NCI-H2196 treated with DMSO at 0.1 percent for 48 hours (cell line): ENCODE measurements around the gene HDAC4.

Source experiments
- DNase-seq: peaks from one replicate; lab custom pipeline; 2025; ENCODE audit not compliant: unreplicated experiment; lab: John Stamatoyannopoulos, UW

Gene HDAC4

DNA sequence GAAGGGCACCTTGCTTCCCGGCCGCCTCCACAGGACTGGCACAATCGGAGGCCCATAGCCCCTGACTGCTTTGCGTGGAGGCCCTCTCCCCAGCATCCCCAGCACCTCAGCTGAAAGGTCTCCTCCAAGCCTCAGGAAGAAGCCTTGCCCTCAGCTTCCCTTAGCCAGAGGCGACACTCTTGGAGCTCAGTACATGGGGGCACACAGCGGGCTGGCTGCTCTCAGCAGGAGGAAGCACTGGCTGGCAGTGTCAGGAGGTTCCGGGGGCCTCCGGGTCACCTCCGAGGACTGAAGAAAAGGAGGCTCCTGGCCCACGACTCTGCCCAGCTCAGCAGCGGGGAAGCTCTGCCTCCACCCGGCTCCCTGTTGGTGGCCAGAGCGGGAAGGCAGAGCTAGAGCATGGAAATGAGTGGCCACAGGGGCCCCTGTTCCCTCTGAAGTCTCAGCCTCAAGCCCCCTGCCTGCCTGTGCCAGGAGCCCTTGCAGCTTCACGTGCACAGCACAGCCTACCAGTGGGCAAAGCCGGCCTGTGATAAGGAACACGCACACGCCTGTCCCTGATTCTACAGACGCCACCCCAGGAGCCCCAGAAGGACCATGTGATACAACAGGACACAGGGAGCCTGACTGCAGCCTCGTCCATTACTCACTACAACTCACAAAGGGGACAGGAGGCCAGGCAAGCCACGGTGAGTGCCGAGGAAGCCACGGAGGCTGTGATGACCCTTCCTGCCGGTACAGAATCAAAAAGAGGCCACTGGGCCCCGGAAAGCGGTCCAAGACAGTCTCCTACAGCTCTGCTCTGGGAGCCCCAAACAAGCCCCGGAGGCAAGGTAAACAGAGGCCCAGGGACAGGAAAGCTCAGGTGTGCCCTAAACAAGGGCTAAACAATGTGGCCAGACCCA, 15.5 kb downstream of the HDAC4 start:
- DNase-seq = no peak

DNA sequence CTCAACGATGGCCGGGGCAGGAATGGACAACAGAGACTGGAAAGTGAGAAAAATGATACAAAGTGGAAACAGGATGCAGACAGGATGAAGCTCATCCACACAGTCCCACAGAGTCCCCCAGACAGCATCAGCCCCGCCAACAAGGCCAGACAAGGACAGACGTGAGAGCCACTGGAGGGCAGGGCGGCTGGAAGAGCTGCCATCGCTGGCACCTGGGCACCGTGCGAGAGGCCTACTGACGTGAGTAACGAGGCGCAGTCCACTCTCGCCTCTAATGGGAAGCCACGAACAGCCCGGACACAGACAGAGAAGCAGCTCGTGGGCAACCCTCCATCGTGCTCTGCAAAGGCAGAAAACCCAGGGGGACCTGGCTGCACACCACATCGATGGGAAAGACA, 17.1 kb downstream of the HDAC4 start:
- no peak for DNase-seq

DNA sequence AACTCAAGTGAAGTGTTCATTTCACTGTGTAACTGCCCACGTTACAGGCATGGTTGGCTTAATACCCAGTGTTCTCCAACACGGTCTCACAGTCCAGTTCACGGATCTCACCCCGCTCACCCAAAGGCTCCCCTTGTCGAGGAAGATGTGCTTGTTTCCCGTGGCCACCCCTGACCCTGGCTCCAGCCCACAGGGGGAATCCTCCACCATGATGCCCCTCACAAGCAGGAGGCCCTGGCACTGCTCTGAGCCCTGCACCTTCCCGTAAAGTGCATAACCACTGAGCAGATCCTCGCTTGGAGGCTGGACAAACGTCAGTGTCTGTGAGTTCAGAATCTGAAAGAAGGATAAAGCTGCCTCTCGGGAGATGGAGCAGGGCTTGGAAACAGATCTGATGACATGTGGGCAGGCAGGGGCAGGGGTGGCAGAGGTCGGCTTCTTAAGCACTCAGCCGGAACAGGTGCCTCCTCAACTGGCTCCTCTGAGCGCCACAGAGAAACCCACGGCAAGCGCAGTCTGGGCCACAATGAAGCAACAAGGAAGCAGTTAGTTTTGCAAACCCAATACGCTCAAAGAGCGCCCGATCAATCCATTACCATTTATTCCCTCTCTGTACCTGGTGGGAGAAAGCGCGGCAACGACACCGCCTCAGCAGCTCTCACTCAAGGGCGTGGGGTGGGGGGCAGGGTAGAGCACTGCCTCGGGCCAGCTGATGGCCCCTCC, 17.6 kb downstream of the HDAC4 start:
- no peak for DNase-seq

DNA sequence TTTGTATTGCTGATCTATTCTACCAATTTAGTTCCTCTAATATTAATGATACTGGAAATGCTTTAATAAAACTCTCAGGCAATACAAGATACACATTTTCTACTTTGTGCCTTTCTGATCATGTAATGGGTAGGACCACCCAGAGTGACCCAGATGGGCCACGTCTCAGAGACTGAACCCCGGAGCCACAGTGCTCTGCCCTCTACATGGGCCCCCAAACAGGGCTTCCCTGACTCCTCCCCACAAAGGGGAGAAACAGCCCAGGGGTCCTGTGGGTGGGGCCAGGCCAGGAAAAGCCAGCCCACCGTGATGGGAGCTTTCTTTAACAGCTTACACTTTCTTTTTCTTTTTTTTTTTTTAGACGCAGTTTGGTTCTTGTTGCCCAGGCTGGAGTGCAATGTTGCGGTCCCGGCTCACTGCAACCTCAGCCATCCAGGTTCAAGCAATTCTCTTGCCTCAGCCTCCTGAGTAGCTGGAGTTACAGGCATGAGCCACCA, 18.4 kb downstream of the HDAC4 start:
- DNase-seq = no peak

DNA sequence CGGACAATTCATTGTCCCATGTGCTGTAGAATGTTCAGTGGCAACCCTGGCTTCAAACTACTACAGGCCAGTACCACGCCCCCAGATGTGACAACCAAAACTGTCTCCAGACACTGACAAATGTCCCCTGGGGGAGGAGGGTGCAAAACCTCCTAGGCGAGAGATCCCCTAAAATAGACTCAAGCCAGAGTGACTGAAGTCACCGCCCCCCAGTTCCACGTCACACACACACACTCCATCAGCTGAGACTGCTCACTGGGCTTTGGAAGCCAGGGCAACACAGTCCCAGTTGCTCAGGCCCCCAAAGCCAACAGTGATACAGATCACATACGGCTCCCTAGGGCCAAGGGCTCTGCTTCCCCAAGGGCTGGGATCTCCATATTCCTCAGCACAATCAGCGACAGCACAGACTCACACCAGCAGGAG, 19.1 kb downstream of the HDAC4 start:
- DNase-seq = no peak

- DNase-seq = no peak
Measured at GRCh38 chr2:239380831-239381708, 19.8 kb downstream of the HDAC4 start.

- DNase-seq = no peak
Measured at GRCh38 chr2:239379641-239380170, 21.1 kb downstream of the HDAC4 start.

GRCh38 chr2:239378918-239379640, 21.7 kb downstream of the HDAC4 start:
- no peak for DNase-seq

- no peak for DNase-seq
Measured at GRCh38 chr2:239378021-239378917, 22.6 kb downstream of the HDAC4 start.

DNA sequence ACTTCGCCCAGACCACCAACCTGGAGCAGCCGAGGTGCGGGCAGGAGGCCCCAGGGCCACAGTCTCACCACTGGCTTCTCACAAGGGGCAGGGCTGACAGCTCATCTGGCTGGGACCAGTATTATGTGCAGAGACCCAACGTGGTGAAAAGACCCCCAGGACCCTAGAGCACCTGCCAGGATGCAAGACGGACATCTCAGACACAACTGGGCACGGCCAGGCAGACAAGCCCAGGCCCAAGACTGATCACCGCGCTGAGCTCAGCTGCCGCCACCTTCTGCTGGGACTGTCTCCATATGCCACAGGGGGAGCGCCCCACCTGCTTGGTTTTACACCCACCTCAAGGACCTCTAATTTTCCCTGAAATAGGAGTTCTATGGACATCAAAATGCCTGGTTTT, 23.2 kb downstream of the HDAC4 start:
- DNase-seq = no peak

DNA sequence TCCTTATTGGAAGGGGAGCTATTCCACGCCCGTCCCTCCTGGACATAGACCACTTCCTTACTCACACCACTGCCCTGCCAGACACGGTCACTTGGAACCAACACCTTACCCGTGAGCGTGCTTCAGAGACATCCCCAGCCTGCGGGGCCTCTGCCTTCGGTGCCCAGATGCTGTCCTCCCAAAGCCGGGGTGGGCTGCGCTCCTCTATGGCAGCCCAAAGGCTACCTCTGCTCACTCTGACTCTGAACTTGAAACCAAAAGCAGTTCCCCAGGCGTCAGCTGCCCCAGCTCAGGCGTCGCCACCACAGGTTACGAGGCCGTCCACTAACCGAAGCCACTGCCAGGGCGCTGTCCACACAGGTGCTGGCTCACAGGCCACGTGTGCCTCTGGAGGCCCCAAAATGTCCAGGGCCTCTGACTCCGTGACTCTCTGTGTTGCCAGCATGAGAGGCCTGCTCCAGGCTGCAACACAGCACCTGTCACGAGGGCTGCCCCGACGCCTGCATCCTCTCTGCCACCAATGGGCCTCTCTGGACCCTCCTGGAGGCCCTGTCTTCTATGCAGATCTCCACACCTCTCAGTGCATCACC, 23.8 kb downstream of the HDAC4 start:
- no peak for DNase-seq

- DNase-seq = no peak
Measured at GRCh38 chr2:239376351-239376750, 24.5 kb downstream of the HDAC4 start.

DNA sequence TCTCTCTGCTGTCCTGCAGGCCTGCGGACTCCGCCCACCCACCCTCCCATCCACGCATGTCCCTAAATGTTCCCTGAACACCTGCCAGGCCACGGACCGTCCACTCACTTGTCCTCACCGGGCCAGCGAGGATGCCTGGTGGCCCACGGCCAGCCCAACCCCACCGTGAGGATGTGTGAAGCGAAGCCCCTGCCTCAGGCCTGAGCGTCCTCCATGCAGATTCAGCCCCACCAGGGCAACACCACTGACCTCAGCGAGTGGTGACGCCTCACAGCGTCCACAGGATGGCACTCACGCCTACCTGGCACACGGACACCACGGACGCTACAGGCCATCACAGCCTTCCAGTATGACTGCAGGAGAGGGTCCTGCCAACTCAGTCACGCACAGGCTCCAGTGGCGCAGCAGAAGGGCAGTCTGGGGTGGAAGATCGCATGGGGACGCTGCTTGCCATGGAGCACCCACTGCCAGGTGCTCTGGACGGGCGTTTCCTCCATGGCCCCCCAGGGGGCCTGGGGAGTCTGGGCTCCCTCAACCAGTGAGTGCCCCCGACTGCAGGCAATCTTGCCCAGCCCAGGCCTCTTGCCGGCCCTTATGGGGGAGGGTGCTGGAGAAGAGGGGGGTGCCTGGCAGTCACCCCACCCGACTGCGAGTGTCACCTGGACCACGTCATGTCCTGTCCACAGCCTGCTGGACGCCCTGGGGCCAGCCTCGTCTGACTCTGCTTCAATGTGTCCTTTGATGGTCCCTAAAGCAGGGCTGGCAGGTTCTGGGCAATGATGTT, 25.4 kb downstream of the HDAC4 start:
- no peak for DNase-seq

GRCh38 chr2:239374896-239375277, 25.9 kb downstream of the HDAC4 start:
- no peak for DNase-seq

DNA sequence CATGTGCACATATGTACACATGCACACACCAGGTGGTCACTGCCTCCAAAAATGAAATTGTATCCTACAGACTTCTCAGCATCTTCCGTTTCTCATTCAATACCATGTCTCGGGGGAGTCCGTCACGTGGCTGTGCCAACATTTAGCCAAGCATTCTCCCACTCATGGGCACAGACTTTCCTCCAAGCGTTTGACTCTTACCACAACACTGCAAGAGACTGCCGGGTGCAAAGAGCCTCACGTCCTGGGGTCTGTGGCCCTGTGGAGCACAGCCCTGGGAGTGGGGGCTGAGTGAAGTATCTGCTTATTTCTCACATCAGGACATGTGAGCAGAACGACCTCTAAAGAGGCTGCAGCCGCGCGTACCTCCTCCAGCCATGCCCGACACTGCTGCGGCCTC, 28.0 kb downstream of the HDAC4 start:
- DNase-seq = no peak

GRCh38 chr2:239371726-239372686, 28.8 kb downstream of the HDAC4 start:
- no peak for DNase-seq
